DND-41 (cell line): ENCODE data around the gene STAG1.

ENCODE experiments used
- ATAC-seq: fragments of 200-7000 bp; cut with Tn5 transposase; 3 replicates; pipeline ENCODE4 v1.9.1; 2021; ENCODE audit warnings: low read depth; ENCODE audit not compliant: insufficient read depth
- DNase-seq: peaks from one replicate; pipeline ENCODE4 v3.0.0-alpha.2; 2020
- H2AFZ ChIP-seq: 2 replicates; pipeline ENCODE4 v1.6.0; 2012; ENCODE audit warnings: low read depth, low read length
- H3K27ac ChIP-seq: 2 replicates; pipeline ENCODE4 v1.5.1; 2012; ENCODE audit warnings: low read length, inconsistent platforms
- H3K27me3 ChIP-seq: fragments of 200-600 bp; sonication (generic); 2 replicates; pipeline ENCODE4 v1.6.0; 2012; ENCODE audit warnings: low read length, mild to moderate bottlenecking, inconsistent platforms; ENCODE audit not compliant: insufficient read depth, poor library complexity
- H3K36me3 ChIP-seq: 2 replicates; pipeline ENCODE4 v1.5.1; 2012; ENCODE audit warnings: low read length, inconsistent platforms; ENCODE audit not compliant: insufficient read depth
- H3K4me1 ChIP-seq: 2 replicates; pipeline ENCODE4 v1.5.1; 2012; ENCODE audit warnings: mild to moderate bottlenecking, low read length; ENCODE audit not compliant: insufficient read depth
- H3K4me2 ChIP-seq: 2 replicates; pipeline ENCODE4 v1.6.0; 2012; ENCODE audit warnings: mild to moderate bottlenecking, moderate library complexity, low read length, inconsistent platforms; ENCODE audit not compliant: insufficient read depth
- H3K4me3 ChIP-seq, 2 experiments: fragments of 200-600 bp in 1 of 2; shearing (Covaris generic) in 1 of 2; 2 replicates each; pipeline ENCODE4 v1.5.1; 2012 to 2016; ENCODE audit warnings: inconsistent platforms in 2 of 2, low read length in 2 of 2, mild to moderate bottlenecking in 2 of 2, low read depth in 1 of 2, moderate library complexity in 1 of 2
- H3K79me2 ChIP-seq: 2 replicates; pipeline ENCODE4 v1.6.0; 2012; ENCODE audit warnings: low read length, inconsistent platforms; ENCODE audit not compliant: insufficient read depth
- H3K9ac ChIP-seq: 2 replicates; pipeline ENCODE4 v1.6.0; 2012; ENCODE audit warnings: low read depth, mild to moderate bottlenecking, inconsistent platforms, low read length, moderate library complexity
- H3K9me3 ChIP-seq: 2 replicates; pipeline ENCODE4 v1.5.1; 2012; ENCODE audit warnings: low read length, moderate library complexity, mild to moderate bottlenecking, inconsistent platforms; ENCODE audit not compliant: insufficient read depth, severe bottlenecking
- H4K20me1 ChIP-seq: 2 replicates; pipeline ENCODE4 v1.6.0; 2012; ENCODE audit warnings: low read length; ENCODE audit not compliant: insufficient read depth
- EZH2 ChIP-seq: IDR thresholded peaks from 3 replicates; pipeline ENCODE4 v1.6.1; 2012; ENCODE audit warnings: borderline replicate concordance, low read depth, mild to moderate bottlenecking, moderate library complexity, low read length, inconsistent platforms; ENCODE audit not compliant: severe bottlenecking
- TF ChIP-seq, protein P1 (sequence below): IDR thresholded peaks from 2 replicates; pipeline ENCODE4 v1.5.1; 2012; ENCODE audit warnings: borderline replicate concordance, low read length, moderate library complexity, mild to moderate bottlenecking; ENCODE audit not compliant: poor library complexity, severe bottlenecking; ENCODE audit errors: extremely low read depth

The STAG1 gene

DNA sequence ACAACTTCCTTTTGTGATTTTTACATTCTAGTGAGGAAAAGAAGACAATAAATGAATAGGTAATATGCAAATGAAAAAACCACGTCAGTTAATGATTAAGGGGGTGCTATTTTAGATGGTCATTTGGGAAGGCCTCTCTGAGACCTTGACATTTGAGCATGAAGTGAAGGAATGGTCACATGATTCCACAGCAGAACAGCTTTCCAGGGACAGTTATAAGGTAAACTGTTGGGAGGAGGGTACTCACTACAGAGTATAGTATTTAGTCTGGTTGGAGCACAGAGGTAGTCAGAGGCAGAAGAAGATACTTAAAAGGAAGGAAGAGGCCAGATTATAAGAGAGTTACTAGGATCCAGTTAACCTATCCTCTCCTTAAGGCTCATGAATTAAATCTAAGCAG is 246.5 kb downstream of the STAG1 start:
- no peak overlapping the region for H3K27ac ChIP-seq
- H3K79me2 ChIP-seq: no peaks in the 10 kb centered on the region
- no peaks in the 10 kb centered on the region for H3K9me3 ChIP-seq
- no peak for DNase-seq
- no peak overlapping the region for H3K4me3 ChIP-seq
- no peak overlapping the region for H3K4me2 ChIP-seq
- no peak for TF ChIP-seq EZH2
- TF ChIP-seq, protein P1, sequence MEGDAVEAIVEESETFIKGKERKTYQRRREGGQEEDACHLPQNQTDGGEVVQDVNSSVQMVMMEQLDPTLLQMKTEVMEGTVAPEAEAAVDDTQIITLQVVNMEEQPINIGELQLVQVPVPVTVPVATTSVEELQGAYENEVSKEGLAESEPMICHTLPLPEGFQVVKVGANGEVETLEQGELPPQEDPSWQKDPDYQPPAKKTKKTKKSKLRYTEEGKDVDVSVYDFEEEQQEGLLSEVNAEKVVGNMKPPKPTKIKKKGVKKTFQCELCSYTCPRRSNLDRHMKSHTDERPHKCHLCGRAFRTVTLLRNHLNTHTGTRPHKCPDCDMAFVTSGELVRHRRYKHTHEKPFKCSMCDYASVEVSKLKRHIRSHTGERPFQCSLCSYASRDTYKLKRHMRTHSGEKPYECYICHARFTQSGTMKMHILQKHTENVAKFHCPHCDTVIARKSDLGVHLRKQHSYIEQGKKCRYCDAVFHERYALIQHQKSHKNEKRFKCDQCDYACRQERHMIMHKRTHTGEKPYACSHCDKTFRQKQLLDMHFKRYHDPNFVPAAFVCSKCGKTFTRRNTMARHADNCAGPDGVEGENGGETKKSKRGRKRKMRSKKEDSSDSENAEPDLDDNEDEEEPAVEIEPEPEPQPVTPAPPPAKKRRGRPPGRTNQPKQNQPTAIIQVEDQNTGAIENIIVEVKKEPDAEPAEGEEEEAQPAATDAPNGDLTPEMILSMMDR: no peak
- H4K20me1 ChIP-seq: no peaks in the 10 kb centered on the region
- no peak overlapping the region for H3K9ac ChIP-seq
- peaks cover 35% of the 10 kb centered on the region for H3K36me3 ChIP-seq
- H3K4me1 ChIP-seq: no peaks in the 10 kb centered on the region
- no peak overlapping the region for H2AFZ ChIP-seq
- no peaks in the 10 kb centered on the region for H3K27me3 ChIP-seq
- ATAC-seq: no peak

DNA sequence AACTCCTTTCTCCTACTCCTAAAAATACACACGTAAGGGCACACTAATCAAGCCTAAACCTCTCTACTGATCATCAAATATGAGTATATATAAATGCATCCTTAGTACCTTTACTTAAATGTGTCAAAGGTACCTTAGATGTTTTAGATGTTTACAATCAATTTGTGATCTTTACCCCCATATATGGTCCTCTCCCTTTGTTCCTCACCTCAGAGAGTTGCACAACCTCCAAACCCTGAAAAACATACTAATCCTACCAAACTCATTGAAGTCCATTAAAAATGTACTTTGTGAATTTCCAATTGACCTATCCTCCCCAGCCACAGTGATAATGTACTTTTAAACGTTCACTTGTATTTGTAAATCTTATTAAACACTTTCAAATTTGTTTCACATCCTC is 249.1 kb downstream of the STAG1 start:
- H3K9ac ChIP-seq: no peak overlapping the region
- H3K4me1 ChIP-seq: no peaks in the 10 kb centered on the region
- DNase-seq (no peak), ATAC-seq (no peak)
- no peaks in the 10 kb centered on the region for H3K79me2 ChIP-seq
- no peak for TF ChIP-seq EZH2
- TF ChIP-seq, protein P1: no peak
- no peak overlapping the region for H3K4me3 ChIP-seq
- no peak overlapping the region for H3K27ac ChIP-seq
- no peaks in the 10 kb centered on the region for H3K27me3 ChIP-seq
- H2AFZ ChIP-seq: no peak overlapping the region
- no peaks in the 10 kb centered on the region for H3K9me3 ChIP-seq
- H3K4me2 ChIP-seq: no peak overlapping the region
- no peaks in the 10 kb centered on the region for H4K20me1 ChIP-seq
- peaks cover 52% of the 10 kb centered on the region for H3K36me3 ChIP-seq

DNA sequence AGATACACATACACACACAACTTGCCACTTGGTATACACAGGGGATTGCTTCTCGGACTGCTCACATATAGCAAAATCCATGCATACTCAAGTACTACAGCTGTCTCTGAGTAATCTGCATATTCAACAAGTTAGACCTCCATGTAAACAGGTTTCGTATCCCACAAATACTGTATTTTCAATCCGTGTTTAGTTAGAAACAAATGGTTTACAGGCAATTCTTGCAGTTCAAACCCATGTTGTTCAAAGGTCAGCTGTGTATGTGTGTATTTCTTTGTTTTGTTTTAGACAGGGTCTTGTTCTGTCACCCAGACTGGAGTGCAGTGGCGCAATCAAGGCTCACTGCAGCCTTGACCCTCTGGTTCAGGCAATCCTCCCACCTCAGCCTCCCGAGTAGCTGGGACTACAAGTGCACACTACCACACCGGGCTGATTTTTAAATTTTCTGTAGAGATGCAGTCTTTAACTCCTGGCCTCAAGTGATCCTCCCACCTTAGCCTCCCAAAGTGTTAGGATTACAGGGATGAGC is 253.2 kb downstream of the STAG1 start:
- peaks cover 50% of the 10 kb centered on the region for H3K36me3 ChIP-seq
- no peaks in the 10 kb centered on the region for H3K4me1 ChIP-seq
- ATAC-seq: no peak
- TF ChIP-seq EZH2: no peak
- TF ChIP-seq, protein P1: no peak
- no peaks in the 10 kb centered on the region for H3K9me3 ChIP-seq
- no peak overlapping the region for H3K27ac ChIP-seq
- H3K9ac ChIP-seq: no peak overlapping the region
- H3K4me3 ChIP-seq: no peak overlapping the region
- no peaks in the 10 kb centered on the region for H3K27me3 ChIP-seq
- no peak for DNase-seq
- H4K20me1 ChIP-seq: no peaks in the 10 kb centered on the region
- H3K4me2 ChIP-seq: no peak overlapping the region
- no peak overlapping the region for H2AFZ ChIP-seq
- H3K79me2 ChIP-seq: no peaks in the 10 kb centered on the region

DNA sequence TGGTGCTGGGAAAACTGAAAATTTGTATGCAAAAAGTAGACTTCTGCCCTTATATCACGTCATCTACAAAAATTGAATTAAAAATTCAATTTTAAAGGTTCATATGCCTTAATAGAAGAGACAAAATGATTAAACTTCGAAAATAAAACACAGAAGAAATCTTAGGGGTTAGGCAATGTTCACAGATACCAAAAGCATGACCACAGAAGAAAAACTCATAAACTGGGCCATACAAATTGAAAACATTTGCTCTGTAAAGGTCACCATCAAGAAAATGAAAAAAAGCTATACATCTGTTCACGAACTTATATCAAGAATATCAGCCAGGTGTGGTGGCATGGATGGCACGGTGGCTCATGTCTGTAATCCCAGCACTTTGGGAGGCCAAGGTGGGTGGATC is 257.0 kb downstream of the STAG1 start:
- Histone ChIP-seq H3K27ac (no peak overlapping the region), H3K9me3 (no peaks in the 10 kb centered on the region), H3K4me1 (no peaks in the 10 kb centered on the region), H3K36me3 (peaks cover 62% of the 10 kb centered on the region), H3K27me3 (no peaks in the 10 kb centered on the region), H3K79me2 (no peaks in the 10 kb centered on the region), H4K20me1 (no peaks in the 10 kb centered on the region), H3K4me2 (no peak overlapping the region), H3K9ac (no peak overlapping the region), H2AFZ (no peak overlapping the region), H3K4me3 (no peak overlapping the region)
- TF ChIP-seq, protein P1: no peak
- TF ChIP-seq EZH2: no peak
- no peak for DNase-seq
- ATAC-seq: no peak
